GM12878 (cell line): ENCODE data around the gene PFKFB3. TPM values are rescaled to one million over a fixed set of nuclear protein-coding genes. Genes with fewer than 3 reads are reported as not detected.

Experiments used
- CBFB ChIP-seq: IDR thresholded peaks from 2 replicates; pipeline ENCODE4 v1.6.1; 2016; ENCODE audit warnings: antibody characterized with exemption, low read depth
- CHD2 ChIP-seq: IDR thresholded peaks from 2 replicates; pipeline ENCODE4 v1.6.1; 2011; ENCODE audit warnings: low read depth, low read length, improper control_type of control experiment, borderline replicate concordance
- EZH2 ChIP-seq: IDR thresholded peaks from 2 replicates; pipeline ENCODE4 v1.6.1; 2012; ENCODE audit warnings: low read depth, mild to moderate bottlenecking, control low read depth, inconsistent platforms, low read length, borderline replicate concordance; ENCODE audit not compliant: control insufficient read depth
- JUNB ChIP-seq: IDR thresholded peaks from 2 replicates; pipeline ENCODE4 v1.6.1; 2016; ENCODE audit warnings: antibody characterized with exemption, mild to moderate bottlenecking
- LARP7 ChIP-seq: fragments of 450-650 bp; IDR thresholded peaks from 2 replicates; pipeline ENCODE4 v1.6.1; 2017; ENCODE audit warnings: mild to moderate bottlenecking
- PAX5 ChIP-seq: IDR thresholded peaks from 2 replicates; pipeline ENCODE4 v1.6.1; 2011; ENCODE audit warnings: low read depth, low read length, borderline replicate concordance
- SIN3A ChIP-seq: IDR thresholded peaks from 2 replicates; pipeline ENCODE4 v1.6.1; 2012; ENCODE audit warnings: low read depth, low read length, improper control_type of control experiment
- SMC3 ChIP-seq: IDR thresholded peaks from 2 replicates; pipeline ENCODE4 v1.6.1; 2011; ENCODE audit warnings: low read length, improper control_type of control experiment, borderline replicate concordance
- TARDBP ChIP-seq: IDR thresholded peaks from 2 replicates; pipeline ENCODE4 v1.6.1; 2016; ENCODE audit warnings: borderline replicate concordance
- ZNF622 ChIP-seq: fragments of 450-650 bp; IDR thresholded peaks from 2 replicates; pipeline ENCODE4 v1.6.1; 2017; ENCODE audit warnings: mild to moderate bottlenecking, inconsistent platforms
- polyA plus RNA-seq, 11 experiments: library from polyadenylated mRNA; depleted of rRNA in 4 of 11; unstranded in 6 of 11; stranded (reverse) in 5 of 11; fragments of >200 nt; fragmentation: Nextera tagmentation in 4 of 11; fragmentation: Illumina TruSeq in 1 of 11; extraction: Ambion mirVana in 4 of 11; extraction: Trizol in 1 of 11; gene quantifications; 1 replicate in 1 of 11; 2 replicates in 10 of 11; pipeline versions ENCODE4 v1.2.1 to v1.2.3, GENCODE V29; 2011 to 2016; ENCODE audit warnings: inconsistent platforms in 2 of 11, missing spikeins in 2 of 11, low read depth in 1 of 11
- total RNA-seq, 4 experiments: library from RNA; depleted of rRNA in 3 of 4; stranded (reverse); fragments of >200 nt in 3 of 4; fragmentation: Illumina TruSeq in 1 of 4; extraction: Trizol in 1 of 4; gene quantifications; 2 replicates each; pipeline versions ENCODE4 v1.2.1 to v1.2.3, GENCODE V29; 2013 to 2021
- TF ChIP-seq, protein P1 (sequence below): fragments of 450-650 bp; IDR thresholded peaks from 2 replicates; pipeline ENCODE4 v1.6.1; 2017; ENCODE audit warnings: low read depth, mild to moderate bottlenecking, moderate library complexity
- TF ChIP-seq, protein P2 (sequence below): fragments of 450-650 bp; formaldehyde crosslinking; IDR thresholded peaks from 2 replicates; pipeline ENCODE4 v1.4.0; 2020; ENCODE audit warnings: mild to moderate bottlenecking, moderate library complexity
- TF ChIP-seq, protein P3 (sequence below): fragments of 450-650 bp; IDR thresholded peaks from 2 replicates; pipeline ENCODE4 v1.6.1; 2017; ENCODE audit warnings: antibody characterized with exemption, mild to moderate bottlenecking, moderate library complexity
- TF ChIP-seq, protein P4 (sequence below): IDR thresholded peaks from 2 replicates; pipeline ENCODE4 v1.6.1; 2012; ENCODE audit warnings: low read depth, low read length, improper control_type of control experiment
- TF ChIP-seq, protein P5 (sequence below): fragments of 450-650 bp; conservative IDR thresholded peaks from 2 replicates; pipeline ENCODE4 v1.6.1; 2017; ENCODE audit warnings: mild to moderate bottlenecking, moderate library complexity

PFKFB3 gene
- total and polyA plus RNA-seq, 10 of the 15 experiments (the other 5 are each of a cell fraction or from before 2014, with no cell fraction given) = 1.6 to 46.7 (median 13.7) TPM

DNA sequence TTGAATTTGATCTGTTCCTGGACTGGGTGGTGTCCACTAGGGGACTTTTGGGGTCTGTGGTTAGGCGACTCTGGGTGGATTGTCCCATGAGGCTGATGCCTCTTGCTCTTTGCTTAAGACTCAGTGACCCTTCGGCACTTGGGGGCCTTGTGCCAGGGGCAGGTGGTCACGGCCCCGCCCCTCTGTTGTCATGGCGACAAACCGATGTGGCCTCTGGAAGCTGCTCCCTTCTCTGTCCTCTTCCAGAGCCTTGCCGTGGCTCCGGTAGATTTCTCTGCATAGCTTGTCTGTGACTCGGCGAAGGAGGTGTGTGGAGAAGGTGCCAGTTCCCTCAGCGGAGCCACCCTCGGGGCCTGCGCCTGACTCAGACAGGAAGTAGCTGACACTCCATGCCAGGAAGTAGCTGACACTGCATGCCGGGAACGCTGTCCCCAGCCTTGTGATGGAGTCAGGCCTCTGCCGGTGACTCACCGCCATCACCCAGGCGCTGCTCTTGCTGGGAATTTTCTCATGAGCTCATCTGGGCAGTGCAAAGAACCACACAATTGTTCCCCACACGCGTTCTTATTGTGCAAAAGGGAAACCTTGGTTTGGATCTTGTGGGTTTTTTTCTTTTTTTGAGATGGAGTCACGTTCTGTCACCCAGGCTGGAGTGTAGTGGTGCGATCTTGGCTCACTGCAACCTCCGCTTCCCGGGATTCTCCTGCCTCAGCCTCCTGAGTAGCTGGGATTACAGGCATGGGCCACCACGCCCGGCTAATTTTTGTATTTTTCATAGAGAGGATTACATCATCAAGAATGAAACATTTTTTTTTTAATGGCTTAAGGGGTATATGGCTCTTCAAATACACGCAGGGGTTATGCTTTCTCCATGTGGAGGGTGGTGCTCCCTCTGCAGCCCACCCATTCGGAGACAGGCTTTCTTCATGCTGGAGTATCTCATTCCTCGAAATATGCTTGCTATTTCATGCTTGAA, 72.6 kb downstream of the PFKFB3 start (continued):
- TF ChIP-seq, protein P1, sequence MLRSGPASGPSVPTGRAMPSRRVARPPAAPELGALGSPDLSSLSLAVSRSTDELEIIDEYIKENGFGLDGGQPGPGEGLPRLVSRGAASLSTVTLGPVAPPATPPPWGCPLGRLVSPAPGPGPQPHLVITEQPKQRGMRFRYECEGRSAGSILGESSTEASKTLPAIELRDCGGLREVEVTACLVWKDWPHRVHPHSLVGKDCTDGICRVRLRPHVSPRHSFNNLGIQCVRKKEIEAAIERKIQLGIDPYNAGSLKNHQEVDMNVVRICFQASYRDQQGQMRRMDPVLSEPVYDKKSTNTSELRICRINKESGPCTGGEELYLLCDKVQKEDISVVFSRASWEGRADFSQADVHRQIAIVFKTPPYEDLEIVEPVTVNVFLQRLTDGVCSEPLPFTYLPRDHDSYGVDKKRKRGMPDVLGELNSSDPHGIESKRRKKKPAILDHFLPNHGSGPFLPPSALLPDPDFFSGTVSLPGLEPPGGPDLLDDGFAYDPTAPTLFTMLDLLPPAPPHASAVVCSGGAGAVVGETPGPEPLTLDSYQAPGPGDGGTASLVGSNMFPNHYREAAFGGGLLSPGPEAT = peak; percentile 78
- TF ChIP-seq, protein P2, sequence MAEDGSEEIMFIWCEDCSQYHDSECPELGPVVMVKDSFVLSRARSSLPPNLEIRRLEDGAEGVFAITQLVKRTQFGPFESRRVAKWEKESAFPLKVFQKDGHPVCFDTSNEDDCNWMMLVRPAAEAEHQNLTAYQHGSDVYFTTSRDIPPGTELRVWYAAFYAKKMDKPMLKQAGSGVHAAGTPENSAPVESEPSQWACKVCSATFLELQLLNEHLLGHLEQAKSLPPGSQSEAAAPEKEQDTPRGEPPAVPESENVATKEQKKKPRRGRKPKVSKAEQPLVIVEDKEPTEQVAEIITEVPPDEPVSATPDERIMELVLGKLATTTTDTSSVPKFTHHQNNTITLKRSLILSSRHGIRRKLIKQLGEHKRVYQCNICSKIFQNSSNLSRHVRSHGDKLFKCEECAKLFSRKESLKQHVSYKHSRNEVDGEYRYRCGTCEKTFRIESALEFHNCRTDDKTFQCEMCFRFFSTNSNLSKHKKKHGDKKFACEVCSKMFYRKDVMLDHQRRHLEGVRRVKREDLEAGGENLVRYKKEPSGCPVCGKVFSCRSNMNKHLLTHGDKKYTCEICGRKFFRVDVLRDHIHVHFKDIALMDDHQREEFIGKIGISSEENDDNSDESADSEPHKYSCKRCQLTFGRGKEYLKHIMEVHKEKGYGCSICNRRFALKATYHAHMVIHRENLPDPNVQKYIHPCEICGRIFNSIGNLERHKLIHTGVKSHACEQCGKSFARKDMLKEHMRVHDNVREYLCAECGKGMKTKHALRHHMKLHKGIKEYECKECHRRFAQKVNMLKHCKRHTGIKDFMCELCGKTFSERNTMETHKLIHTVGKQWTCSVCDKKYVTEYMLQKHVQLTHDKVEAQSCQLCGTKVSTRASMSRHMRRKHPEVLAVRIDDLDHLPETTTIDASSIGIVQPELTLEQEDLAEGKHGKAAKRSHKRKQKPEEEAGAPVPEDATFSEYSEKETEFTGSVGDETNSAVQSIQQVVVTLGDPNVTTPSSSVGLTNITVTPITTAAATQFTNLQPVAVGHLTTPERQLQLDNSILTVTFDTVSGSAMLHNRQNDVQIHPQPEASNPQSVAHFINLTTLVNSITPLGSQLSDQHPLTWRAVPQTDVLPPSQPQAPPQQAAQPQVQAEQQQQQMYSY (CRISPR knock-in tag) = 0 out of 2 replicates have a peak, but pooled peaks have one; percentile 15
- TF ChIP-seq, protein P3, sequence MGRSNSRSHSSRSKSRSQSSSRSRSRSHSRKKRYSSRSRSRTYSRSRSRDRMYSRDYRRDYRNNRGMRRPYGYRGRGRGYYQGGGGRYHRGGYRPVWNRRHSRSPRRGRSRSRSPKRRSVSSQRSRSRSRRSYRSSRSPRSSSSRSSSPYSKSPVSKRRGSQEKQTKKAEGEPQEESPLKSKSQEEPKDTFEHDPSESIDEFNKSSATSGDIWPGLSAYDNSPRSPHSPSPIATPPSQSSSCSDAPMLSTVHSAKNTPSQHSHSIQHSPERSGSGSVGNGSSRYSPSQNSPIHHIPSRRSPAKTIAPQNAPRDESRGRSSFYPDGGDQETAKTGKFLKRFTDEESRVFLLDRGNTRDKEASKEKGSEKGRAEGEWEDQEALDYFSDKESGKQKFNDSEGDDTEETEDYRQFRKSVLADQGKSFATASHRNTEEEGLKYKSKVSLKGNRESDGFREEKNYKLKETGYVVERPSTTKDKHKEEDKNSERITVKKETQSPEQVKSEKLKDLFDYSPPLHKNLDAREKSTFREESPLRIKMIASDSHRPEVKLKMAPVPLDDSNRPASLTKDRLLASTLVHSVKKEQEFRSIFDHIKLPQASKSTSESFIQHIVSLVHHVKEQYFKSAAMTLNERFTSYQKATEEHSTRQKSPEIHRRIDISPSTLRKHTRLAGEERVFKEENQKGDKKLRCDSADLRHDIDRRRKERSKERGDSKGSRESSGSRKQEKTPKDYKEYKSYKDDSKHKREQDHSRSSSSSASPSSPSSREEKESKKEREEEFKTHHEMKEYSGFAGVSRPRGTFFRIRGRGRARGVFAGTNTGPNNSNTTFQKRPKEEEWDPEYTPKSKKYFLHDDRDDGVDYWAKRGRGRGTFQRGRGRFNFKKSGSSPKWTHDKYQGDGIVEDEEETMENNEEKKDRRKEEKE = no peak
- TF ChIP-seq, protein P4, sequence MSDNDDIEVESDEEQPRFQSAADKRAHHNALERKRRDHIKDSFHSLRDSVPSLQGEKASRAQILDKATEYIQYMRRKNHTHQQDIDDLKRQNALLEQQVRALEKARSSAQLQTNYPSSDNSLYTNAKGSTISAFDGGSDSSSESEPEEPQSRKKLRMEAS = peak; percentile 72; the same call in 1 of the 2 replicates
- TF ChIP-seq SIN3A = 0 out of 2 replicates have a peak, but pooled peaks have one; percentile 19
- TF ChIP-seq, protein P5, sequence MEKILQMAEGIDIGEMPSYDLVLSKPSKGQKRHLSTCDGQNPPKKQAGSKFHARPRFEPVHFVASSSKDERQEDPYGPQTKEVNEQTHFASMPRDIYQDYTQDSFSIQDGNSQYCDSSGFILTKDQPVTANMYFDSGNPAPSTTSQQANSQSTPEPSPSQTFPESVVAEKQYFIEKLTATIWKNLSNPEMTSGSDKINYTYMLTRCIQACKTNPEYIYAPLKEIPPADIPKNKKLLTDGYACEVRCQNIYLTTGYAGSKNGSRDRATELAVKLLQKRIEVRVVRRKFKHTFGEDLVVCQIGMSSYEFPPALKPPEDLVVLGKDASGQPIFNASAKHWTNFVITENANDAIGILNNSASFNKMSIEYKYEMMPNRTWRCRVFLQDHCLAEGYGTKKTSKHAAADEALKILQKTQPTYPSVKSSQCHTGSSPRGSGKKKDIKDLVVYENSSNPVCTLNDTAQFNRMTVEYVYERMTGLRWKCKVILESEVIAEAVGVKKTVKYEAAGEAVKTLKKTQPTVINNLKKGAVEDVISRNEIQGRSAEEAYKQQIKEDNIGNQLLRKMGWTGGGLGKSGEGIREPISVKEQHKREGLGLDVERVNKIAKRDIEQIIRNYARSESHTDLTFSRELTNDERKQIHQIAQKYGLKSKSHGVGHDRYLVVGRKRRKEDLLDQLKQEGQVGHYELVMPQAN = 0 out of 2 replicates have a peak, but pooled peaks have one; percentile 36
- peak; percentile 61; the same call in 1 of the 2 replicates for TF ChIP-seq JUNB
- no peak for TF ChIP-seq SMC3
- TF ChIP-seq ZNF622 = no peak
- TF ChIP-seq LARP7 = peak; percentile 79; the same call in 1 of the 2 replicates
- no peak for TF ChIP-seq EZH2
- peak; percentile 69; the same call in 1 of the 2 replicates for TF ChIP-seq TARDBP
- TF ChIP-seq CBFB = peak; percentile 34; the same call in 1 of the 2 replicates
- peak; percentile 29; the same call in 1 of the 2 replicates for TF ChIP-seq PAX5
- peak; percentile 53; the same call in 1 of the 2 replicates for TF ChIP-seq CHD2
